Subcutaneous abdominal adipose tissue (tissue), 5 donors: ENCODE results near the gene SELENBP1.
A peak's percentile ranks its signal among the peaks of the same experiment; 100 is the strongest.

Source experiments
- H3K27ac ChIP-seq: one replicate; pipeline ENCODE4 v1.7.0; 2013; ENCODE audit warnings: low read depth, mild to moderate bottlenecking, inconsistent platforms, low read length, moderate library complexity
- H3K27me3 ChIP-seq, 5 donors: one replicate each; pipeline ENCODE4 v1.7.0; 2013; ENCODE audit warnings: low read length in 5 of 5, inconsistent platforms in 1 of 5; ENCODE audit not compliant: control insufficient read depth in 5 of 5, insufficient read depth in 4 of 5
- H3K36me3 ChIP-seq, 5 donors: one replicate each; pipeline ENCODE4 v1.7.0; 2013; ENCODE audit warnings: low read length in 5 of 5; ENCODE audit not compliant: control insufficient read depth in 5 of 5, insufficient read depth in 5 of 5
- H3K4me1 ChIP-seq, 5 donors: one replicate each; pipeline ENCODE4 v1.7.0; 2013; ENCODE audit warnings: low read length in 5 of 5, mild to moderate bottlenecking in 3 of 5, moderate library complexity in 1 of 5; ENCODE audit not compliant: control insufficient read depth in 5 of 5, insufficient read depth in 5 of 5
- H3K4me3 ChIP-seq, 5 donors: one replicate each; pipeline ENCODE4 v1.7.0; 2013; ENCODE audit warnings: low read length in 5 of 5, low read depth in 1 of 5
- H3K9ac ChIP-seq, 5 donors: one replicate each; pipeline ENCODE4 v1.7.0; 2013; ENCODE audit warnings: low read length in 5 of 5, mild to moderate bottlenecking in 4 of 5, moderate library complexity in 3 of 5
- H3K9me3 ChIP-seq, 5 donors: one replicate each; pipeline ENCODE4 v1.7.0; 2013; ENCODE audit warnings: low read length in 5 of 5; ENCODE audit not compliant: control insufficient read depth in 5 of 5
- donor health status: healthy.
- donor health status: healthy.
- donor health status: healthy.
- donor health status: healthy.
- donor health status: healthy.

The SELENBP1 gene

DNA sequence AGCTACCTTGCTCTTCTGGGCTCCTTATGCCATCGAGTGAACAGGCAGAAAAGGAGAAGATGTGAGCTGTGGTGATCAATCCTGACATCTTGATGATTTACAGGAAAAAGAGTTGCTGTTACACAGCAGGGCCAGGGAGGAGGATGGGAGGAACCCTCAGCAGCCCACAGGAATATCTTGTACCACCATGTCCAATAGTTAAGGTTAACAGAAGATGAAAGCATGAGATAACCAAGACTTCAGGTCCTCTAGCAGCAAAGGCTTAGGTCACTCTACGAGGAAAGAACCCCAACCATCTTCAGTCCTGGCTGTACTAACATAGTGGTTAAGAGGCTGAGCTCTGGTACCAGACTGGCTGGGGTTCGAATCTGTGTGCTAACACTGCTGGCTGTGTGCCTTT, 12.1 kb upstream of the SELENBP1 start:
- H3K9me3 ChIP-seq, result no peaks in the 10 kb centered on the region

DNA sequence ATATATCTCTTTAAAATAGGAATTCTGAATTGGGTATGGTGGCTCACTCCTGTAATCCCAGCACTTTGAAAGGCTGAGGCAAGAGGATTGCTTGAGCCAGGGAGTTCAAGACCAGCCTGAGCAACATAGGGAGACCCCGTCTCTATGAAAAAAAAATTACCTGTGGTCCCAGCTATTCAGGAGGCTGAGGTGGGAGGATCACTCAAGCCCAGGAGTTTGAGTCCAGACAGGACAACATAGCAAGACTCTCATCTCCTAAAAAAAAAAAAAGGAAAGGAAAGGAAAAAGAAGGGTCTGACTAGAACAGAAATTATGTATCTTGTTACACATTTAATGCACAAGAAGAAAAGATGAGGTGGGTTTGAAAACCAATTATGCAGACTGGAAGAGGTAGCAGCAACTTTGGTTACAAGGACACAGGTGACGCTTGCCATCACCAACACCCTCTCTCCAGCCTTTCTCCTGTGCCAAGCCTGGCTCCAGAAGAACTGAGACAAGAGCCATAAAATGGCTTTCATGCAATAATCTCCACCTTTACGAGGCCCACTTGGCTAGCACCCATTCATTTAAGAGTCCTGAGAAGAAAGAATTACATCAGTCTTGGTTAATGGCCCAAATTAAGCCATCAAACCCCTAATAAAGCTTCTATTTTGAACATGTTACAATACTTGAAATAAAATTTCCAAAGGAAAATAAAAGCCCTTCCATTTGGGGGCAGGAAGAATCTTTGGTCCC, 4.8 kb upstream of the SELENBP1 start:
- H3K9ac ChIP-seq, result no peak overlapping the region

More for the DNA sequence above, 12.1 kb upstream of the SELENBP1 start:
- Histone ChIP-seq H3K4me3 (no peak overlapping the region), H3K9ac (no peak overlapping the region), H3K27me3 (no peaks in the 10 kb centered on the region), H3K27ac (no peak overlapping the region), H3K36me3 (no peaks in the 10 kb centered on the region), H3K4me1 (no peaks in the 10 kb centered on the region)

DNA sequence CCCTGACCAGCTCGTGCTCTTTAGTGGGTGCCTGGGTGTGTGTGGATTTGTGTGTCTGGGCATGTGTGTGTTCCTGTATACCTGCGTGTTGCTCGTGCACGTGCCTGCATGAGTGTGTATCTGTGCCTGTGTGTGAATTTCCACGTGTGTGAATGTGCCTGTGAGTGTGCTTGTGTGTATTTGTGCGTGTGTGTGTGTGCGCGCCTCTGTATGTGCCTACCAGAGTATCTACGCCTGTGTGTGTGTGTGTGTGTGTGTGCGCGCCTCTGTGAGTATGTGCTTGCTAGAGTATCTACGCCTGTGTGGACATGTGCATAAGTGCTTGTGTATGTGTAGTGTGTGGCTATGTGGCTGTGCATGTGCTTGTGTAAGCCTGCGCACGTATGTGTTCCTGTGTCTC, 691 bp upstream of the SELENBP1 start:
- H3K4me1 ChIP-seq, result peaks cover 5 to 56% (median 48%) of the 10 kb centered on the region in 5 donors
- no peak overlapping the region for H3K9ac ChIP-seq
- H3K27ac ChIP-seq, result no peak overlapping the region
- H3K36me3 ChIP-seq, result peaks cover 0 to 12% (median 3%) of the 10 kb centered on the region in 5 donors
- no peaks in the 10 kb centered on the region for H3K27me3 ChIP-seq
- no peaks in the 10 kb centered on the region for H3K9me3 ChIP-seq
- peak overlapping the region in 1 of 5 donors; percentile 5 for H3K4me3 ChIP-seq

More for the DNA sequence above, 4.8 kb upstream of the SELENBP1 start:
- Histone ChIP-seq H3K27me3 (no peaks in the 10 kb centered on the region), H3K4me1 (peaks cover 0 to 15% (median 8%) of the 10 kb centered on the region in 5 donors), H3K9me3 (no peaks in the 10 kb centered on the region), H3K4me3 (no peak overlapping the region), H3K27ac (no peak overlapping the region), H3K36me3 (no peaks in the 10 kb centered on the region)

DNA sequence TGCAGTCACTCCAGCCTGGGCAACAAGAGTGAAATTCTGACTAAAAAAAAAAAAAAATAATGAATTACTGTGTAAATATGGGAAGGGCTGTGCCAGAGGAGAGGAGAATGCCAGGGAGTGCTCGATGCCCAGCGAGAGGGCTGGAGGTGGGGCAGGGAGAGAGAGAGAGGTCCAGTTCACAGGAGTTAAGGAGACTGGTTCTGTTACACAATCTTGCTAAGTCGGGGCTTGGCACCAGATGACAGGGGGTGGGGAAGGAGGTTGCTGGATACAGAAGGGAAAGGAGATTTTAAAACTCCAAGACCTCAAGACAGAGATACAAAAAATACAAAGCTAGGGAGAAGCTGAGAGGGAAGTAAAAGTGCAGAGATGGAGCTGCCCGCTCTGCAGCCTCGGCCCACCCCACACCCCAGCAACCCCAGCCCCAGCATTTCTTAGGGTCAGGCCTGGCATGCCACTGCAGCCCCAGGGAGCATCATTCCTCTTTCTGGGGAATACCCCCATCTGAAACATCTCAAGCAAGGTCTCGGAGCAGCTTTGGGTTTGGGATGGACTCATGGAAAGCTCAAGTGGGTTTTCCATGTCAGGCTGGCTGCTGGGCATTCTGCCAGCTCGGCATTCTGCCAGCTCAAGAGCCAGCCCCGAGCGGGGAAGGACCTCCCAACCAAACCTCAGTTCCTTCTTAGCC, 991 bp downstream of the SELENBP1 start:
- Histone ChIP-seq H3K27ac (peak overlapping the region; percentile 97), H3K27me3 (no peaks in the 10 kb centered on the region), H3K4me3 (peak overlapping the region; percentile 66 to 85 (median 80)), H3K4me1 (peaks cover 8 to 71% (median 62%) of the 10 kb centered on the region in 5 donors), H3K36me3 (peaks cover 0 to 21% (median 10%) of the 10 kb centered on the region in 5 donors), H3K9me3 (no peaks in the 10 kb centered on the region), H3K9ac (peak overlapping the region; percentile 40 to 84 (median 75))

DNA sequence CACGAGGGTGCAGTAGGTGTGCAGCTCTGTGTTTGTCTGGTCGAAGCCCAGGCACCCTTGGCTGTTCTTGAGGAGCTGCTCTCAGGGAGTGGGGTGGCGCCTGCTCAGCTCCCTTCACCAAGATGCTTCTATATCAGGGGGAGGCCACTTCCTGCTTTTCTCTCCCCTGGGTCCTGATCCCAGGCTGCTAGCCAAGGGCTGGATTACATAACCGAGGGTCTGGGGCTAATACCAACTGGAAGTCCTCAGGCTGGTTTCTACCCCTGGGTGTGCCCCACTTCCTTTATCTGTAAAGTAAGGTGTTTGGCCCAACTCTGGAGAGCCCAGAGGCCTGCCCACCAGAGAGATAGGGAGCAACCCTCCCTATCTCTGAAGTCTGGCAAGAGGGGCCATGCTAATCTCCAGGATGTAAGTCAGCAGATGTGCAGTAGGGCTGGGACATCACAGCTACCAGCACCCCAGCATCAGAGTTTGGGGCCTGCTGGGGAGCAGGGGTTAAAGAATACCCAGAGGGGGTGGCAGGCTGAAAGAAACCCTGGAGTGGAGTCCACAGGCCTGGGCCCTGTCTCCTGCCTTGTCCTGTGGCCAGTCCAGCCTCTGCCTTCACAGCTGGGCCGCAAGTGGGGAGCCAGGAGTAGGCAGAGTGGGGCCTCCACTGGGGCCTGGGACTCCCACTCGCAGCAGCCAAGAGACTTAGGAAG, 2.1 kb downstream of the SELENBP1 start:
- H3K4me3 ChIP-seq, result peak overlapping the region; percentile 18 to 83 (median 42)
- peak overlapping the region; percentile 7 to 74 (median 21) for H3K9ac ChIP-seq
- no peaks in the 10 kb centered on the region for H3K9me3 ChIP-seq
- peaks cover 8 to 73% (median 62%) of the 10 kb centered on the region in 5 donors for H3K4me1 ChIP-seq
- no peaks in the 10 kb centered on the region for H3K27me3 ChIP-seq
- H3K27ac ChIP-seq, result peak overlapping the region; percentile 97
- H3K36me3 ChIP-seq, result peaks cover 0 to 32% (median 22%) of the 10 kb centered on the region in 5 donors

DNA sequence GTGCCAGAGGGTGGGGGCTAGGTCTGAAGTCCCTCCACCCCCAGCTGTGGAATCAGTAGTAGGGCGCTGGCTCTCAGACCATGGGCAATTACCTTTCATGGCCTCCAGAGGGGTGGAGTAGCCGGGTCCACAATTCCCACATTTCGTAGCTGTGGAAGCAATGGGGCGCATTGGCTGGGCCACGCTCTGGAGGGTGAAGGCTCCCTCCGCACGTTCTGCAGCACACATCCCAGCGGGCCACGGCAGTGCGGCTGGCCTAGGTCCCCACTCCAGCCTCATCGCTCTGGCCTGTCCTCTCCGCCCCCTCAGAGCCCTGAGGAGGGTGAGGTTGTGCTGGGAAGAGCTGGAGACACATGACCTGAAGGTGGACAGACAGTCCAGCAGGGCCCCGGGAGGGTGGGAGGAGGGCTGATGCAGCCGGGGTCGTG, 2.9 kb downstream of the SELENBP1 start:
- Histone ChIP-seq H3K4me1 (peaks cover 8 to 73% (median 62%) of the 10 kb centered on the region in 5 donors), H3K27me3 (no peaks in the 10 kb centered on the region), H3K9me3 (no peaks in the 10 kb centered on the region), H3K27ac (peak overlapping the region; percentile 97), H3K4me3 (peak overlapping the region; percentile 5 to 83 (median 28)), H3K9ac (peak overlapping the region in 2 of 5 donors; percentile 12 to 74), H3K36me3 (peaks cover 0 to 39% (median 29%) of the 10 kb centered on the region in 5 donors)

DNA sequence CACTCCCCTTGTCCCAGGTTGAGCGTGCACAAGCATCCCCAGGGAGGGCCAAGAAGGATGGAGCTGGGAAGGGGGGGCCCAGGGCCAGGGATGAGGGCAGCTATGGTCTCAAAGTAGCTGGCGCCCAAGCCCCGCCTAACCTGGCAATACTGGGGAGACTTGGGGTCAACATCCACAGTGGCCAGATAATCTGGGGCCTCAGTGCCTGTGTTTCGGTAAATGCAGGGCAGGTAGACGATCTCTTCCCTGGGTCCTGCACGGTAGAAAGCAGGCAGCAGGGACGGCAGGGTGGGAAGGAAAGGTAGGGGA, 3.2 kb downstream of the SELENBP1 start:
- Histone ChIP-seq H3K36me3 (peaks cover 0 to 43% (median 33%) of the 10 kb centered on the region in 5 donors), H3K9me3 (no peaks in the 10 kb centered on the region), H3K4me3 (peak overlapping the region in 4 of 5 donors; percentile 5 to 83 (median 24)), H3K4me1 (peaks cover 8 to 76% (median 65%) of the 10 kb centered on the region in 5 donors), H3K9ac (peak overlapping the region in 2 of 5 donors; percentile 12 to 74), H3K27ac (peak overlapping the region; percentile 97), H3K27me3 (no peaks in the 10 kb centered on the region)

DNA sequence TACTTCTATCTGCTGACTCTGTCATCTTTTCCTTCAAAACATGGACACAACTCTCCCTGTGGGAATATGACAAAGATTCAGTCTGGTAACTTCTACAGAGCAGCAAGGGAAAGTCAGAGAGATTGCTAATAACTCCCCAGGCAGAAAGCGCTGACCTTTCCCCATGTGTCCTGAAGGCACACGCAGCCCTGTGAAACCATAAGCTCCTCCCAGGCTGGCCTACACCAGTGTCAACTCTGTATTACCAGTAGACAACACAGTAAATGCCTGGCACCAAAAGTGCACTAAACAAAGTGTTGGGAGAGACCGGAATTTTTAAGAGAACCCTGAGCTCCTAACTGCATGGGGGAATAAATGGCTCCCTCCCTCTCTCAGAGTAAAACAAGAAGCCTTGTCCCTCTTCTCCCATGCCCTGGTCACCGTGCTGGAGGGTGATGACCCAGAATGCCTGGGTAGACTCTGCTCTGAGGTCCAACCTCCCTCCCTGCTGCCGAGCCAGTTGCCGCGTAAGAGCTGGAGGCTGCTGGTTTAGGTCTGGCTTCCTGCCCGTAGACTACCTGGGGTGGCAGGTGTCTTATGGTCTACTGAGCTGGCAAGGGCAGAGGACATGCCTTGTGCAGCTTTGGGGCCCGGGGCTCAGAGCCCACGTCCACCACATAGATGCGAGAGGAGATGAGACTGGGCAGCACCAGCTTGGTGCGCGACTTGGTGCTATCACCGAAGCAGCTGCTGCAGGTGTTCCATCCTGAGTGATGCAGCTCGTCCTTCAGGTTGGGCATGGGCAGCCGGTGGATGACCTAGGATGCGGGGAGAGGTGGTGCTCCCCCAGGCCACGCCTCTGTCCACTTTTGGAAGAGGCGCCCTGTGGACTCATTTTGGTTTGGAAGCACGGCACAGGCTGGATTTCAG, 3.9 kb downstream of the SELENBP1 start:
- peak overlapping the region; percentile 97 for H3K27ac ChIP-seq
- peaks cover 8 to 75% (median 65%) of the 10 kb centered on the region in 5 donors for H3K4me1 ChIP-seq
- no peaks in the 10 kb centered on the region for H3K9me3 ChIP-seq
- H3K36me3 ChIP-seq, result peaks cover 0 to 49% (median 35%) of the 10 kb centered on the region in 5 donors
- H3K4me3 ChIP-seq, result peak overlapping the region in 3 of 5 donors; percentile 5 to 27 (median 25)
- H3K27me3 ChIP-seq, result no peaks in the 10 kb centered on the region
- peak overlapping the region in 3 of 5 donors; percentile 12 to 45 (median 20) for H3K9ac ChIP-seq
